ENCODE results near the gene IGSF23.

IGSF23 gene

DNA sequence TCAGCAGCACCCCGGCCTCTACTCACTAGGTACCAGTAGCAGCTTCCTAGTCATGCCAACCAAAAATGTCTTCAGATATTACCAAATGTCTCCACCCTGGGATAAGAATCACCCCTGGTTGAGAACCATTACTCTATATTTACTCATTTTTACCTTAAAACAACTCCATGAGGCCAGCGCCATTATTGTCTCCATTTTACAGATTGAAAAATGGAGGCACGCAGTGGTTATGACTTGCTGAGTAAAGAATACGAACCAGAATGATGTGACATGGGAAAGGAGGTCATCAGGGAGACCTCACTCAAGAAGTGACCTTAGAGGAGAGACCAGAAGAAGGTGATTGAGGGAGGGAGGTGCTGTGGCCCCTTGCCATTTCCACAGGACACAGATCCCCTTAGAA, 60.1 kb downstream of the IGSF23 start:
- Histone ChIP-seq H3K27me3 (ENCODE audit: low read length) (no peaks in the 10 kb centered on the region), H3K9me3 (ENCODE audit: insufficient read depth, low read length) (no peaks in the 10 kb centered on the region), H3K27ac (ENCODE audit: low read depth, low read length) (no peak overlapping the region), H3K4me2 (ENCODE audit: low read depth, low read length, poor library complexity, severe bottlenecking) (no peak overlapping the region), H3K9ac (ENCODE audit: low read length) (no peak overlapping the region), H3K4me3 (ENCODE audit: insufficient read depth, low read length, poor library complexity, severe bottlenecking) (no peak overlapping the region), H3K79me2 (ENCODE audit: insufficient read depth, low read length) (no peaks in the 10 kb centered on the region), H3K36me3 (ENCODE audit: low read length) (no peaks in the 10 kb centered on the region), H3F3A (ENCODE audit: insufficient read depth) (no peaks in the 10 kb centered on the region), H2AFZ (ENCODE audit: low read depth, low read length, severe bottlenecking) (no peak overlapping the region), H4K20me1 (ENCODE audit: low read depth, low read length) (no peaks in the 10 kb centered on the region), H3K9me2 (replicated peaks; ENCODE audit: insufficient read depth, low read length) (no peaks in the 10 kb centered on the region)
- no peak for TF ChIP-seq EZH2phosphoT487 (conservative IDR thresholded peaks at IDR 0.05; ENCODE audit: low read length)
- TF ChIP-seq, protein P1, sequence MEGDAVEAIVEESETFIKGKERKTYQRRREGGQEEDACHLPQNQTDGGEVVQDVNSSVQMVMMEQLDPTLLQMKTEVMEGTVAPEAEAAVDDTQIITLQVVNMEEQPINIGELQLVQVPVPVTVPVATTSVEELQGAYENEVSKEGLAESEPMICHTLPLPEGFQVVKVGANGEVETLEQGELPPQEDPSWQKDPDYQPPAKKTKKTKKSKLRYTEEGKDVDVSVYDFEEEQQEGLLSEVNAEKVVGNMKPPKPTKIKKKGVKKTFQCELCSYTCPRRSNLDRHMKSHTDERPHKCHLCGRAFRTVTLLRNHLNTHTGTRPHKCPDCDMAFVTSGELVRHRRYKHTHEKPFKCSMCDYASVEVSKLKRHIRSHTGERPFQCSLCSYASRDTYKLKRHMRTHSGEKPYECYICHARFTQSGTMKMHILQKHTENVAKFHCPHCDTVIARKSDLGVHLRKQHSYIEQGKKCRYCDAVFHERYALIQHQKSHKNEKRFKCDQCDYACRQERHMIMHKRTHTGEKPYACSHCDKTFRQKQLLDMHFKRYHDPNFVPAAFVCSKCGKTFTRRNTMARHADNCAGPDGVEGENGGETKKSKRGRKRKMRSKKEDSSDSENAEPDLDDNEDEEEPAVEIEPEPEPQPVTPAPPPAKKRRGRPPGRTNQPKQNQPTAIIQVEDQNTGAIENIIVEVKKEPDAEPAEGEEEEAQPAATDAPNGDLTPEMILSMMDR (IDR thresholded peaks at IDR 0.05; ENCODE audit: insufficient read depth, low read length, poor library complexity, severe bottlenecking), result no peak

DNA sequence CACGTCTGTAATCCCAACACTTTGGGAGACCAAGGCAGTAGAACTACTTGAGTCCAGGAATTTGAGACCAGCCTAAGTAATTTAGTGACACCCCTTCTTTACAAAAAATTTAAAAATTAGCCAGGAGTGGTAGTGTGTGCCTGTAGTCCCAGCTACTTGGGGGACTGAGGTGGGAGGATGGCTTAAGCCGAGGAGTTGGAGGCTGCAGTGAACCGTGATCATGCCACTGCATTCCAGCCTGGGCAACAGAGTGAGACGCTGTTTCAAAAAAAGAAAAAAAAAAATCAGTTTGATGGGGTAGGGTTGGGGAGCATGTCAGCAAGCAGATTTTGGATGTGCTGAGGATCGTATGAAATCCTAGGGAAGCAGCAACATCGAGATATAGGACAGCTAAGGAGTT, 62.2 kb downstream of the IGSF23 start:
- H3K4me3 ChIP-seq (ENCODE audit: insufficient read depth, low read length, poor library complexity, severe bottlenecking), result no peak overlapping the region
- H3K36me3 ChIP-seq (ENCODE audit: low read length), result no peaks in the 10 kb centered on the region
- no peaks in the 10 kb centered on the region for H3K9me2 ChIP-seq (replicated peaks; ENCODE audit: insufficient read depth, low read length)
- H3K9ac ChIP-seq (ENCODE audit: low read length), result no peak overlapping the region
- H3K4me2 ChIP-seq (ENCODE audit: low read depth, low read length, poor library complexity, severe bottlenecking), result no peak overlapping the region
- no peaks in the 10 kb centered on the region for H3K79me2 ChIP-seq (ENCODE audit: insufficient read depth, low read length)
- H3K27me3 ChIP-seq (ENCODE audit: low read length), result no peaks in the 10 kb centered on the region
- no peak for TF ChIP-seq EZH2phosphoT487 (conservative IDR thresholded peaks at IDR 0.05; ENCODE audit: low read length)
- TF ChIP-seq, protein P1 (IDR thresholded peaks at IDR 0.05; ENCODE audit: insufficient read depth, low read length, poor library complexity, severe bottlenecking), result no peak
- H4K20me1 ChIP-seq (ENCODE audit: low read depth, low read length), result no peaks in the 10 kb centered on the region
- no peak overlapping the region for H2AFZ ChIP-seq (ENCODE audit: low read depth, low read length, severe bottlenecking)
- H3K9me3 ChIP-seq (ENCODE audit: insufficient read depth, low read length), result no peaks in the 10 kb centered on the region
- H3F3A ChIP-seq (ENCODE audit: insufficient read depth), result no peaks in the 10 kb centered on the region
- H3K27ac ChIP-seq (ENCODE audit: low read depth, low read length), result no peak overlapping the region

DNA sequence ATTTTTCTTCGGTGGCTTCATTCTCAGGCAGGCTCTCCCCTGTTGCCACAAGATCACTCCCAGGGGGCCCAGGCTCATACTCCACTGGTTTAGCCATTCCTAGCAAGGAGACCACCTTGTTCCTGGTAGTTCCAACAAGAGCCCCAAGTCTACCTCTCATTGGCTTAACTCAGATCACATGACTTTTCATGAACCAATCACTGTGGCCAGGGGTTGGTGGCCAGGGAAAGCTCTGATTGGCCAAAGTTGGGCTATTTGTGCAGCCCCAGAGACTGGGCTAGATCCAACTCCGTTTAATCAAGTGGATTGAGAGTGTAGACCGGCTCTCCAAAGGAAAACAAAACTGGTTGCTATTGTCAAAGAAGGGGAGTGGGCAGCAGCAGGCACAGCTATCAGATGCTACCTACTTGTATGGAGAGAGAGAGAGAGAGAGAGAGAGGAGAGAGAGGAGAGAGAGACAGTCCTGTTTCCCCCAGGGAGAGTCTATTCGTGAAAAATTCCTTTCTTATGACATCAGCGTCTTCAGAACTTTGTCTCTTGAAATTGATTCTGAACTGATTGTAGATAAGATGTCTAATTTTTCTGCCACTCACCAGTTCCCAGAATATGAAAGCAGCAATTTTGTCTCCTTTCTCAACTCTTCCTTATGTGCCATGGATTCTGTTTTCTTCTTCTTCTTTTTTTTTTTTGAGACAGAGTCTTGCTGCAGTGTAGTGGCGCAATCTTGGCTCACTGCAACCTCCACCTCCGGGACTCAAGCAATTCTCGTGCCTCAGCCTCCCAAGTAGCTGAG, 63.9 kb downstream of the IGSF23 start:
- H3K9ac ChIP-seq (ENCODE audit: low read length), result no peak overlapping the region
- H3K27ac ChIP-seq (ENCODE audit: low read depth, low read length), result no peak overlapping the region
- no peaks in the 10 kb centered on the region for H3K36me3 ChIP-seq (ENCODE audit: low read length)
- TF ChIP-seq, protein P1 (IDR thresholded peaks at IDR 0.05; ENCODE audit: insufficient read depth, low read length, poor library complexity, severe bottlenecking), result no peak
- TF ChIP-seq EZH2phosphoT487 (conservative IDR thresholded peaks at IDR 0.05; ENCODE audit: low read length), result no peak
- no peaks in the 10 kb centered on the region for H3K9me2 ChIP-seq (replicated peaks; ENCODE audit: insufficient read depth, low read length)
- no peaks in the 10 kb centered on the region for H3F3A ChIP-seq (ENCODE audit: insufficient read depth)
- H3K4me3 ChIP-seq (ENCODE audit: insufficient read depth, low read length, poor library complexity, severe bottlenecking), result no peak overlapping the region
- H3K9me3 ChIP-seq (ENCODE audit: insufficient read depth, low read length), result no peaks in the 10 kb centered on the region
- H4K20me1 ChIP-seq (ENCODE audit: low read depth, low read length), result no peaks in the 10 kb centered on the region
- H3K27me3 ChIP-seq (ENCODE audit: low read length), result no peaks in the 10 kb centered on the region
- no peaks in the 10 kb centered on the region for H3K79me2 ChIP-seq (ENCODE audit: insufficient read depth, low read length)
- H3K4me2 ChIP-seq (ENCODE audit: low read depth, low read length, poor library complexity, severe bottlenecking), result no peak overlapping the region
- no peak overlapping the region for H2AFZ ChIP-seq (ENCODE audit: low read depth, low read length, severe bottlenecking)

All from SU-DHL-6 (cell line).